Measurements from ENCODE around the gene RFC5.

- TF ChIP-seq POLR2A (IDR thresholded peaks at IDR 0.05) (no peak), CTCF (IDR thresholded peaks at IDR 0.05) (no peak)
These were observed 18.9 kb downstream of the RFC5 start for GRCh38 chr12:118035190-118036041.
